ENCODE data around the gene B9D2.
"Not testable (repeated sequence)": the region's sequence is repeated elsewhere in the genome, so short reads cannot be mapped to it uniquely, and the experiment has no call there.

B9D2 gene, protein sequence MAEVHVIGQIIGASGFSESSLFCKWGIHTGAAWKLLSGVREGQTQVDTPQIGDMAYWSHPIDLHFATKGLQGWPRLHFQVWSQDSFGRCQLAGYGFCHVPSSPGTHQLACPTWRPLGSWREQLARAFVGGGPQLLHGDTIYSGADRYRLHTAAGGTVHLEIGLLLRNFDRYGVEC

DNA sequence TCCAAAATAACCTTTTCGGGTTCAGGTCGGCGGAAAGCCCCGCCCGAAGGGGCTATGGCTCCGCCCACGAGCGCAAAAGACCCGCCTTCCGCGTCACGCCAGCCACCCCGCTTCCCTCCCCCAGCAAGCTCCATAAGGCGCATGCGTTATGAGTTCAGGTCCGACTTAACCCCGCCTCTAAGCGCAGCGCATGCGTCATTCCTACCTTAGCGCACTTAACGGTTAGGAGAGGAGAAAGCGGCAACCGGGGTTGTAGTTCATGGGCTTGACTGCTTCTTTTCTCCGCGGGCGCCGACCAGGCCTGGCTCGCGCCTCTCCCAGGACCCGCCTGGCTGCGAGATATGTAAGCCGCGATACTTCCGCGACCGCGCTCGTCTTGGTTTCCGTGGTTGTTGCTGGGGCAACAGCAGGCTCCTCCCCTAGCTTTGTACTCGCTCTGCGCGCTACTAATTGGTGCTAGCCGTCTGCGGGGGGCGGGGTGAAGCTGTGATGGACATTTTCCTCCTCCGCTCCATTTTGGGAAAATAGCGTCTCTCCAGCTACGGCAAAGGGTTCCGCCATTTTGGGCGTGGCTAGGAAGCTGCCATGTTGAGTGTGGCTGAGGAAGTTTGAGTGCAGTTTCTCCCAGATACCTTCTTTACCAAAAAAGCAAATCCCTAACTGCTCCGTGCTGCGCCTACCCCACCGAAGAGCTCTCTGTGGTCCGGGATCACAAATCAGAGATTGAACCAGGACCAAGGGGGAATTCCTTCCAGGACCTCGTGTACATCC lies at the start of gene B9D2:
TSS of gene B9D2 (minus strand) at position 397 of the 771 bp plus-strand sequence. CDS start 630 bp downstream, outside the sequence.
- peak; percentile 99 for DNase-seq (ENCODE audit: low spot score)

DNA sequence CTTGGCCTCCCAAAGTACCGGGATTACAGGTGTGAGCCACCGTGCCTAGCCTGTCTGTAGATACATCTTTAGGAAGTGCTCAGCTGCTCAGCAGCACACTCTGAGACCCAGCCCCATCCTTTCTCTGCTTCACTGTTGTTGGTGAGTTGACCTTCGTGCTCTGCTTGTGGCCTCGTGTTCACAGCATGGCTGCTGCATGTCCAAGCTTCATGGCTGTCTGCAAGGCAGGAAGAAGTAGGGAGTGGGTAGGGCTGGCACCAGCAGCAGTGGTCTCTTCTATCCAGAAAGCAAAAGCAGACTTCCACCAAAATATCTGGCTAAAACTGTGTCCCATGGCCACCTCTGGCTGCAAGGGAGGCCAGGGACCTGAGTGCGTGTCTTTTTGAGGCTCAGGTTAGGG lies 49.0 kb upstream of the B9D2 start:
- no peak for DNase-seq (ENCODE audit: low spot score)

DNA sequence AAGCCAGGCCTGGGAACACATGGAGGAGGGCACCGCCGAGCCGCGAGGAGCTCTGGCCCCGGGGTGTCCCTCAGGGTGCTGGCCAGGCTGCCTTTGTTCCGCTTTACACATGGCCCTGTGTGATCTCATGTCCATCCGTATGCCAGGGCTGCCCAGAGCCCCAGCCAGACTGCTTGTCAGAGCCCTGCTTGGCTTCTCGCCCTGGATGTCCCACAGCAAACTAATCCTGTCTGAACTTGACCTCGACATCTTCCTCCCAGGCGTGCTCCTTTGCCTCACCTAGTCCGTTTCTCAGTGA lies 48.0 kb upstream of the B9D2 start:
- peak; percentile 58 for DNase-seq (ENCODE audit: low spot score)

DNA sequence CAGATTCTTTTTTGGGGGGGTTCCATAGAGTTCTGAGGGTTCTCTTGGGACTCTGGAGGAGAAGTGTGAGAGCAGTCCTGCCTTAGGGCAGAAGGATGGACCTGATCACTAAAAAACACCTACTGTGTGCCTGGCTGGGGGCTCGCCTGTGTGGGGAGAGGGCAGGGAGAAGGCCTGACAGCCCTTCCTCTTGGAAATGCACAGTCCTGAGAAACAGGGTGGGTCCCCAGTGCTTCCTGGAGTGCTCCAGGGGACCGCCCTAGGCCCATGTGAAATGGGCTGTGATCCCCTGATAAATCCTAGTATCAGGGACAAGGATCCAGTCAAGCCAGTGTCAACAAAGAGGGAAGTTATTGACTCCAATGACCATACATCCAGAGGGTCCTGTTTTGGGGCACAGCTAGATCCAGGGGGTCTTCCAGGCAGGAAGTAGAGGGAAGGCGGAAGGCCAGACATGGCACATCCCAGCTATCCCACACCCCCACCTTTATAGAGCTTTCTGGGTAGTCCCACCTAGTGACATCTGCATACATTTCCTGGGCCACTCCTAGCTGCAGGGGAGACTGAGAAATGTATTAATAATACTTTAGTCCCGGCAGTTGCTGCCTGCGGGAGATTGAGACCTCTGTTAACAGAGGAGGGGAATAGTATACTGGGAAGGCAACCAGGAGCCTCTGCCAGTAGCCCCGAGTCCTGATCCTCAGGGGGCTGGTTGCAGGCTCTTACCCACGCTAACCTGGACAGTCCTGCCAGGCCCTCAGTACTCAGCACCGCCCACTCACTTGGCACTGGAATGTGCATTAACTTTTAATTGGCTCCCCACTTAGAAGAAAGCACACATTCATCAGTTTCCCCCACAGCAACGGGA lies 47.4 kb upstream of the B9D2 start:
- DNase-seq (ENCODE audit: low spot score) = no peak

DNA sequence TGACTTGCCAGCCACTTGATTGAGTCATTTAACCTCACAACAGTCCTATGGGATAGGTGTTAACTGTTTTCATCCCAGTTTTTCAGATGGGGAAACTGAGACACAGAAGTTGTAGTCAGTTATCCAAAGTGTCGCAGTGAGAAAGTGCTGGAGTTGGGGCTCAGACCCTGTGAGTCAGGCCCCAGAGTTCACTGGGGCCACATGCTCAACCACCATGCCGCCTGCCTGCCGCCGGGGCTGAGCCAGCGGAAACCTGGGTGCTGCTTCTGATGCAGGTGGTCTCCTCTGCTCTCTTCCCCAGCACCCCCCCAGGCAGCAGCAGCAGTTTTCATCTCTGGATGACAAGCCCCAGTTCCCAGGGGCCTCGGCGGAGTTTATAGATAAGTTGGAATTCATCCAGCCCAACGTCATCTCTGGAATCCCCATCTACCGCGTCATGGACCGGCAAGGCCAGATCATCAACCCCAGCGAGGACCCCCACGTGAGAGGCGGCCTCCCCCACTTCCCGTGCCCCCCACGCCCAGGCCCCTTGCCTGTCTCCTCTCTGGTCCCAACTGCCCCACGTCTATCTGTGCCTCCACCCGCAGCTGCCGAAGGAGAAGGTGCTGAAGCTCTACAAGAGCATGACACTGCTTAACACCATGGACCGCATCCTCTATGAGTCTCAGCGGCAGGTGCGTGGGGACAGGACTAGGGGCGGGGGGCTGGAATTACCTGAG lies 46.5 kb upstream of the B9D2 start:
- DNase-seq (ENCODE audit: low spot score) = no peak

DNA sequence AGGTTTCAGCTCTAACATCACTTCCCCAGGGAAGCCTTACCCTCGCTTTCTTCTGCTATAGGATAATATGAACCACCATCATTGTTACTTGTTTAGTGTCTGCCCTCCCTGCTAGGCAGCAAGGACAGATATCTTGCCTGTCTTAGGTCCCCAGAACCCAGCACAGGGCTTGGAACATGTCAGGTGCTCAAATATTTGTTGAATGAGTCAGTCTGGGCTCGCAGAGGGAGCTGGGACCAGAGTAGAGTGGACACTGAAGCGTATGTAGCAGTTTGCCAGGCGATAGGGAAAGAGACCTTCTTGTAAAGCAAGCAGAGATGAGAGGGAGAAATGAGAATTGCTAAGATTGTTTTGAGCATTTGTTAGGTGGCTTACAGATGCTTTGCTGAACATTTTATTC lies 45.3 kb upstream of the B9D2 start:
- no peak for DNase-seq (ENCODE audit: low spot score)

DNA sequence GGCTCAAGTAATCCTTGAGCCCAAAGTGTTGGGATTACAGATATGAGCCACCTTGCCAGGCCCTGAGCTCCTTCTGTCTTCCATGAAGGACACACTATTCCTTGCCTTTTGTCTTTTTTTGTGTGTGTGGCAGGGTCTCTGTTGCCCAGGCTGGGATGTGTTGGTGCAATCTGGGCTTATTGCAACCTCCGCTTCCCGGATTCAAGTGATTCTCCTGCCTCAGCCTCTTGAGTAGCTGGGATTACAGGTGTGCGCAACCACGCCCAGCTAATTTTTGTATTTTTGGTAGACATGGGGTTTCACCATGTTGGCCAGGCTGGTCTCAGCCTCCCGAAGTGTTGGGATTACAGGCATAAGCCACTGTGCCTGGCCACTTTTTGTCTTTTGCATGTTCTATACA lies 44.9 kb upstream of the B9D2 start:
- DNase-seq (ENCODE audit: low spot score) = not testable (repeated sequence)

DNA sequence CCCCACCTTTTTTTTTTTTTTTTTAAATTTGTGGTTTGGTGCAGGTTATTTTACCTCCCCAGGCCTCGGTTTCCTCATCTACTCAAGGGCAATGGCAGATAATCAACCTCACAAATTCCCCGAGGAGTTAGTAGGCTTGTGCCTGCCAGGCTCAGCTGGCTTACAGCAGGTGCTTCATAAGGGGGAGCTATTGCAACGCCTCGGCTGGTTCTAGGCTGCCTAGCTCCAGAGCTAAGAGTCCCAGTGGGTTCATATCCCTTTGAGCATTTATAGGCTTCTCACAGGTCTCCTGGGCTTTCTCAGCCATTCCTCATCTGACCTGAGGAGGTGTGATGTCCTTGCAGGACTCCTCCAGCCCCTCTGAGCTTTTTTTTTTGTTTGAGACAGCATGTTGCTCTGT lies 44.3 kb upstream of the B9D2 start:
- no peak for DNase-seq (ENCODE audit: low spot score)

DNA sequence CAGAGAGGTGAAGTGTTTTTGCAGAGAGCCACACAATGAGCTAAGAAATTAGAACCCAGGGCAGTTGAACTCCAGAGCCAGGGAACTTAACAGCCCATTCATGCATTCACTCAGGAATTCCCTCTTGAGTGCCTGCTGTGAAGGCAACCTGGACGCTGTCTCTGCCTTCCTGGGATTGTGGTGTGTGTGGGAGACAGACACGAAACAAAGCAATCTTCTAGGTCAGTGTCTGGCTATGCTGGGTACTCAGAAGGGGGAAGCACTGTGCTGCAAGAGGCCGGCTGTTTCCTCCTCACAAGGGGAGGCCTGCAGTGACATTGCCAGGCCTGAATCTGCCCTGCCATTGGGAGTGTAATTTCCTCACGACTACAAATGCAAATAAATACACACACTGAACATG lies 43.3 kb upstream of the B9D2 start:
- no peak for DNase-seq (ENCODE audit: low spot score)

DNA sequence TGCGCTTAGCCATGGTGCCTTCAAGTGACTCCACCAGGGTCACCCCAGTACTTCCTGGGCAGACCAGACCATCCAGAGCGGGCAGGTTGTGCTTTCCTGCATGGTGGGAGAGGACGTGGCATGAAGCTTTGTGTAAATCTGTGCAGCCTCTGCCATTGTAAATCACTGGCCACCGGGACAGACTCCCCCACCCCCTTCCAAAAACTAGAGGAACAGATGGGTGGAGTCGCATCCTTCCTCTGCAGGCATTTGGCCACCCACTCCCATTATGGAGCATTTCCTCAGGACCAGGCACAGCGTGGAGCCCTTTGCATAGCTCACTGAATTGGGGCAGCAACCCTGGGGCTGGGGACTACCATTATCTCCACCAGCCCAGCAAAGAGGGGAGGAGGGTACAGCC lies 41.8 kb upstream of the B9D2 start:
- DNase-seq (ENCODE audit: low spot score) = no peak

DNA sequence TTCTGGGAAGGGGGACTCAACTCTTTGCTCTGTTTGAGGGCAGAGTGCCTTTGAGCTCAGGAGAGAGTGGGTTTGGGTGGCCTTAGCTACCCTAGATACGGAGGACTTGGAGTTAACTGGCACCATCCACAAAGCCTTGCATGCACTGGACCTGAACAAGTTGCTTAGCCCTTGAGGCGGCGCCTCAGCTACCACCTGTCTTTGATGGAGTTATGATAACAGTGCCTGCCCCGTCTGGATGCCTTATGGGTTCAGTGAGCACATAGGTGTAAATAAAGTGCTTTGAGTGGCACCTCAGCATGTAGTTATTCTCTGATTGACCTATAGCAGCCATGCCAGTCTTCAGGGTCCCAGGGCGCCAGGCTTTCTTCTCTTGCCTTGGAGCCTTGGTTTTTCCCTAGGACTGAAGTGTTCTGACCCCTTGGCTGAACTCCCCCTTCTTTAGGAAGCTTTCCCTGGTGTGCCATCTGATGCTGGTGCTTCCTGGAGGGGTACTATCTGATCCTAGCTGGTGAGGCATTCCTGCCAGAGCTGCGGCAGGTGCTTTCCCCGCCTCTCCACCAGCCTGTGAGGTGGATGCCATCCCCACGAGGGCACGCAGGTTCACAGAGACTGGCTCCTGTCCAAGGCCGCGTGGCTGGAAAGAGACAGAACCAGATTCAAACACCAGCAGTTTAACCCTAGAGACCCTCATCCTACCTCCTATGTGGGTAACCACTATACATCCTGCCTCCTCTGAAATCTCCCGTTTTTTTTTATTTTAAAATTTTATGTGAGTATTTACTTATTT lies 39.4 kb upstream of the B9D2 start:
- no peak for DNase-seq (ENCODE audit: low spot score)

DNA sequence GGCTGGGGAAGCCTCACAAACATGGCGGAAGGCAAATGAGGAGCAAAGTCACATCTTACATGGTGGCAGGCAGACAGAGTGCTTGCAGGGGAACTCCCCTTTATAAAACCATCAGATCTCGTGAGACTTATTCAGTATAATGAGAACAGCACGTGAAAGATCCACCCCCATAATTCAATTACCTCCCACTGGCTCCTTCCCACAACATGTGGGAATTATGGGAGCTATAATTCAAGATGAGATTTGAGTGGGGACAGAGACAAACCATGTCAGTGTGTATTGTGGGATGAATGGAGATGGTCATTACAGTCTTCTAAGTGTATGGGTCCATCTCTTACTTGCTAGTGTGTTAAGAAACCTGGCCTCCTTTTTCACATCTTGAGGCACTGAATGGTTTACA lies 38.1 kb upstream of the B9D2 start:
- no peak for DNase-seq (ENCODE audit: low spot score)

DNA sequence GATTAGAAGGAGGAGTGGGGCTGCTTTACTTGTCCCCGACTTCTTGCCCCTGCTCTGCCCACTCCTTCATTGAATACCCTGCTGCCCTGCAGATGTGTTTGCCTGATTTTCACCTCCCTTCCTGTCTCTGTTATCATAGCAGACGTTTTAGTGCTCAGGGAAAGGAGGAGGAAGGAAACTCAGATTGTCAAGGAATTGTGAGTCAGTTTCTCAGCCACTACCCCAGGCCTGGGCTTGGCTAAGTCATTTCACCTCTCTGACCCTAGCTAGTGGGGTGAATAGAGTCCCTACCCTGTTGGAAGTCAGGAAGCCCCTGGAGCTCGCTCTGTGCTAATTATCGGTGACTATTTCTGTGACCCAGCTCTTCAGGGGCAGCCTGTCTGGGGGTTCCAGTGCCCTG lies 37.5 kb upstream of the B9D2 start:
- DNase-seq (ENCODE audit: low spot score) = no peak

DNA sequence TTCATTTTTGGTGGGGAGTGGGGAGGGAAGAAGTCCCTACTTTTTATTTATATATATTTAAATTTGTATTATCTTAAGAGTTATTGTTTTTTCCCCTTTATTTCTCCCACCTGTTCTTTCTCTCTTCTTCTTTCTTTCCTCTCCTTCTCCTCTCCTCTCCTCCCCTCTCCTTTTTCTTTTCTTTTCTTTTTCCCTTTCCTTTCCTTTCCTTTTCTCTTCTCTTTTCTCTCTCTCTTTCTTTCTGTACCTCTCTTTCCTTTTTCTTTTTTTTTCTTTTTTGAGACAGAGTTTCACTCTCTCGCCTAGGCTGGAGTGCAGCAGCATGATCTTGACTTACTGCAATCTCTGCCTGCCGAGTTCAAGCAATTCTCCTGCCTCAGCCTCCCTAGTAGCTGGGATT lies 35.6 kb upstream of the B9D2 start:
- DNase-seq (ENCODE audit: low spot score) = no peak

DNA sequence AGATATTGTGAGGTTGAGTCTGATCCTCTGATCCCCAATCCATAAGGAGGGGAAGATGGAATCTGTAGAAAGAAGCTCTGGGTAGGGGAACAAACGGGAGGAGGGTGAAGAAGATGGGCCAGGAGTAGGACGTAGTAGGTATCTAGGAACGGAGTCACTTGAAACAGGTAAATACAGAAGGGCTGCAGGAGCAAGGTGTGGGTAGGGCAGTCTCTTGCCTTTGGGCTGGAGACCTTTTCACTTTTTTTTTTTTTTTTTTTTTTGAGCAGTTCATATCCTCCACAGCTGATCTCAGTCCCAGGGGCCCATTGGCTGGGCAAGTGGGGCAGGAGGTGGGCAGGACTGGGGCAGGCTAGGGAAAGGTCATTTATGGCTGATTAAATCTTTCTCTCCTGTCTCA lies 35.1 kb upstream of the B9D2 start:
- DNase-seq (ENCODE audit: low spot score) = no peak

DNA sequence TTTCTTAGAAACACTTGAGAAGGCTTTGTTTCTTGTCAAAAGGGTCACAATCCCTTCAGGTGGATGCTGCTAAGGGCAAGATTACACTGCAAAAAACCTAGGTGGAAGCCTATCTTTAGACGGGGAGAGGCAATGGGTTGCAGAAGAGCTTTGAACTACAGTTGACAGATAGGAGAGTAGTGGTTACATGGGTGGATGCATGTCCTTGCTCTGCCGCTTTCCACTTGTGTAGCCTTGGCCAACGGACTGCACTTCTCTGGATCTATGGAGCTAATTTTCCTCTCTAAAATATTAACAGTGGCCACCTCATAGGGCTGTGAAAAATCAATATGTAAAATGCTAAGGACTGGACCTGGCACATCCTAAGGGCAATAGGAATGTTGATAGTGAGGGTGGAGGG lies 34.6 kb upstream of the B9D2 start:
- DNase-seq (ENCODE audit: low spot score) = no peak

DNA sequence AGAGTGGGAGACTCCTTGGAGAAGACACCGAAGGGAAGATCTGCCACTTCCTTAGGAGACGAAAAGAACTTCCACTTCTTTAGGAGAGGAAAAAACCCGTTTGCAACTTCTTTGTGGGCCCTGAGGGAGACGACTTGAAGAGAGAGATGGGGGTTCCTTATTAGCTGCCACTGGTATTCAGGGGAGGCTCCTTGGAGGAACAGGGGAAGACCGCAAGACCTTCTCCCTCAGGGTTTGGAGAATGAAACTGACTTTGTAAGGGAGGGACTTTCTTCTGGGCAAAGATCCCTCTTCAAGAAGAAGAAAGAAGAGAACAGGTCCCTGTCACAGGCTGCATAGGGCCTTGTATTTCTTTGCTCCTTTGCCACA lies 34.1 kb upstream of the B9D2 start:
- no peak for DNase-seq (ENCODE audit: low spot score)

DNA sequence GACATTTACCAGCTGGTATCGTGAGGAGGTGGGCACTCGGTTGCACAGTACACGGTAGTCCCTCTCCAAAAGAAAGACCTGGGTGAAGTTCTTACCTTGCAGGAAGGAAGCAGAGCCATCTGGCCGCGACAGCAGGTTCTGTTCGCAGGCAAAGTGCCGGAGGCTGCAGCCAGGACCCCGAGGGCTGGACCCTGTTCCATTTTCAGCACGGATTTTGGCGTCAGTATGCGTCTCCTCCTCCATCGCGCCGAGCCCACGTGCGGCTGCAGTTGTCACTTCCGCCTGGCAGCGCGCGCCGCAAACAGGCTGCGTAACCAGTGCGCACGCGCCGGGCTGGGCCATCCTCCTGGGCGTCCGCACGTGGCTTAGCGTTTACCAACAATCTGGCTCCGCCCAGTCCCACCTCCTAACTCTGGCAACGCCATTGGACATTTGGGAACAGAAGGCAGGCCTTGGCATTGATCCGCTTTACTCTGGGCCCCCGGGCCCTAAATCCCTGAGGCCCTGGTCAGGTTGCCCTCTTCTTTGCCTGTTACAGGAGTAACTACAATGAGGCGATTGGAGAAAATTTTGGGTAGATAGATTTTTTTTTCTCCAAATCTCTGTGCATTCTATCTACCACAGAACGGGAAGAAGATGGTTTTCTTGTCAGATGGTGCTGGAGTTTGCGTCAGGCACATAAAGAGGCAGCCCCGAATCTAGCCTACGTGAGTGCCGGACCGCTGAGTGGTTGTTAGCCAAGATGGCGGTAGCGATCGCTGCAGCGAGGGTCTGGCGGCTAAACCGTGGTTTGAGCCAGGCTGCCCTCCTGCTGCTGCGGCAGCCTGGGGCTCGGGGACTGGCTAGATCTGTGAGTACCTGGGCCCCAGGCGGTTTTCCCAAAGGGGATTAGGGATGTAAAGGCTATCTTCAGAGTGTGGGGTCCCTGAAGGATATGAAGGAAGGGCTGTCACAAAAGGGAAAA lies 33.4 kb upstream of the B9D2 start, which contains the start of the genes BCKDHA and EXOSC5:
TSS of gene BCKDHA (plus strand) at position 733 of the 964 bp plus-strand sequence. CDS start at position 743, 10 bp downstream.
TSS of gene EXOSC5 (minus strand) at position 274 of the 964 bp plus-strand sequence. CDS start at position 243, 31 bp downstream.
- peak; percentile 100 for DNase-seq (ENCODE audit: low spot score)

DNA sequence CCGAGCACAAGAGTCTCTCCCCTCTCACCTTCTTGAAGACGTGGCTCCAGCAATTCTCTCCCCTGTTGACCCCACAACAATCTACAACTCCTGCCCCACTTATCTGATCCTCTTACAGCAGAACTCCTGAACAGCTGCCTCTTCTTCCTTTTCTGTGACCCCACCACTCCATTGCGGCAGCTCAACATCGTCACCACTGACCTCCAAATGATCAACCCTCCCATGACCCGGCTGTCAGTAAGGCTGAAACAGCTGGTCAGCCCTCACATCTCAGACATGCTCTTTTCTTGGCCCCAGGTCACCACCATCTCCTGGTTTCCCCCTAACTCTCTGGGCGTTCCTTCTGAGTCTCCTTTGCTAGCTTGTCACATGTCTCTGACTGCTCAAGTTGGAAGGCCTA lies 31.4 kb upstream of the B9D2 start:
- no peak for DNase-seq (ENCODE audit: low spot score)

DNA sequence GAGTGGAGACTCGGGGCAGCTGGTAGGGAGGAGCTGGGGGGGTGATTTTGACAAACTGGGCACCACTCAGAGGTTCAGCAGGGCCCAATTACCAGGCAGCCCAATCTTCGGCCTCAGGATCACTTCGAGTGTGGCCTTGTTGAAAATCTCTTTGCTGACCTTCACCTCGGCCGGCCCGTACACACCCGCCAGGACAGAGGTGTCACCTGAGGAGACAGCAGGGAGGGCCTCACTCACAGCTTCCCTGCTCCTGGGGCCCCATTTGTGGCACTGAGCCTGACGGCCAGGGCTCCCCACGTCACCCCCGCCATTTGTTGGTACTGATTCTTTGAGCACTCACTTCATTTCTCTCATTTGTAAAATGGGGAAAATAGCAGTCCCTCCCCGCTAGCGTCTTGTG lies 28.8 kb upstream of the B9D2 start:
- DNase-seq (ENCODE audit: low spot score) = no peak
